ENCODE results near the gene GNB1L. TPM values are rescaled to one million over a fixed set of nuclear protein-coding genes. Genes with fewer than 3 reads are reported as not detected.
A peak's percentile ranks its signal among the peaks of the same experiment; 100 is the strongest.
"Not testable (repeated sequence)": the region's sequence is repeated elsewhere in the genome, so short reads cannot be mapped to it uniquely, and the experiment has no call there.

GNB1L gene
- total RNA-seq, 2 experiments from 2014 or later = 7.6 to 12.4 TPM

DNA sequence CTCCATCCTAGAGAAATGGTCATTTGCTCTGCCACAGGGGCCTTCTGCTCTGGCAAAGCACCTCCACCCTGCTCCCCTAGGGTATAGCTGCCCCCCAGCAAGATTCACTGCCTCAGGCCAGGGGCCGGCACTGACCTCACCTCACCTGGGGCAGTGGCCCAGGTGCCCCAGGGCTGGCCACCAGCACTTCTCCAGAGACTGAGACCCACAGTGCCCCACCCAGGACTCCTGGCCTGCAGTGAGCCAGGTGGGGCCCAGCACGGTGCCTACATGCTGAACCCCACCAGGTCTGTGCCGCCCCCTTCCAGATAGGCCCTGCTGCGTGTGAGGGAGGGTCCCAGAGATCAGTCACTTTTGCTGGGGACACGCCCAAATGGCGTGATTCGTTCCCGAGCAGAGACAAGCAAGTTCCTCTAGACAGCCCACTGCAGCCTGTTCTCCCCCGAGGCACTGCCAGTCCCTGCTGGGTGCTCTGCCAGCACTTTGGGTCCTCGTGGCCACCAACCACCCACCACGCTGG, 10.8 kb downstream of the GNB1L start:
- ChIA-PET POLR2A (interaction anchor here (1.0 kb wide), 1 partner anchor 12 kb away, joined by 3 read pairs; no protein-coding TSS in a partner anchor), CTCF (interaction anchor here (1.0 to 2.0 kb wide), 4 partner anchors 9 to 164 kb away, joined by 3 to 5 read pairs (median 3); partner anchors contain the start of gene GP1BB)
- no peaks in the 10 kb centered on the region for H3K27me3 Mint-ChIP-seq
- no peak overlapping the region for H3K27ac Mint-ChIP-seq
- H3K9me3 Mint-ChIP-seq (ENCODE audit: low read depth) = no peaks in the 10 kb centered on the region
- ATAC-seq (peak; percentile 8), DNase-seq (no peak)
- H3K36me3 Mint-ChIP-seq (ENCODE audit: low read depth) = peaks cover 17% of the 10 kb centered on the region
- intact Hi-C loops (cut with DNase I, micrococcal nuclease) = loop anchor here in 1 of 2 experiments (2.0 kb wide), 1 partner anchor 67 kb away; no protein-coding TSS in a partner anchor
- H3K4me1 Mint-ChIP-seq = peaks cover 19% of the 10 kb centered on the region
- H3K4me3 Mint-ChIP-seq = no peak overlapping the region

DNA sequence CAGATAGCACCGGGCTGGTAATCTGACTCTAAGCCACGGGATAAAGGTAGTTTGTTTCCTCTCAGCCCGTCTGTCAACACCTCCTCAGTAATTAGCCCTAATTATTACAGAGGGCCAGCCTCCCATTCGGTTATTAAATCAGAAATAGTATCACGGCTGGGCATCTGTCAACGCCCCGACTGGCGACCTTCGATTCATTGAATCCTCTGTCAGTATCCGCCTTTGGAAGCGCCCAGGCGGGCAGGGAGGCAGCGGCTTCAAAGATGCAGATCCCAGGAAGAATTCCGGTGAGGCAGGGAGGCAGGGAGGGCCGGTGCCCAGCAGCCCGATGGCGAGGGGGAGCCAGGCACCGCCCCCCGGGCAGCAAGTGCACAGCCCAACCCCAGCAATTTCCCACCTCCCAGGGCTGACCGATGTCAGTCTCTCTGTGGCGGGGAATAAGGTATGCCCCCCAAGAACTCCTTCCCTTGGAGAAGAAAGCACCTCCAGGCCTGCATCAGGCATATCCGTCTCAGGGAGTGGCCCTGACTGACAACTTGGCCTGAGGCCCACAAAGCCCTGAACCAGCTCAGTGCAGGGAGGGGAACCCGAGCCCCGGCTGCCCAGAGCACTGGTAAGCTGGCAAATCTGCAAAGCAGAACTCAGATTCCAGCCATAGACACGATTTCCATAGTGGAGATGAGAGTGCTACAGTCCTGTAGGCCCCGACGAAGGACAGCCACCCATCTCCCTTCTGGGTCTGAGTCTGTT, 11.4 kb downstream of the GNB1L start:
- no peak overlapping the region for H3K27ac Mint-ChIP-seq
- no peak for DNase-seq
- no peak for ATAC-seq
- peaks cover 19% of the 10 kb centered on the region for H3K4me1 Mint-ChIP-seq
- no peak overlapping the region for H3K4me3 Mint-ChIP-seq
- ChIA-PET CTCF (interaction anchor here (1.5 kb wide), 1 partner anchor 8 kb away, joined by 6 read pairs; no protein-coding TSS in a partner anchor), POLR2A (no interaction called here)
- H3K27me3 Mint-ChIP-seq = no peaks in the 10 kb centered on the region
- intact Hi-C loops (cut with DNase I, micrococcal nuclease) = no loop called here
- peaks cover 13% of the 10 kb centered on the region for H3K36me3 Mint-ChIP-seq (ENCODE audit: low read depth)
- H3K9me3 Mint-ChIP-seq (ENCODE audit: low read depth) = no peaks in the 10 kb centered on the region

DNA sequence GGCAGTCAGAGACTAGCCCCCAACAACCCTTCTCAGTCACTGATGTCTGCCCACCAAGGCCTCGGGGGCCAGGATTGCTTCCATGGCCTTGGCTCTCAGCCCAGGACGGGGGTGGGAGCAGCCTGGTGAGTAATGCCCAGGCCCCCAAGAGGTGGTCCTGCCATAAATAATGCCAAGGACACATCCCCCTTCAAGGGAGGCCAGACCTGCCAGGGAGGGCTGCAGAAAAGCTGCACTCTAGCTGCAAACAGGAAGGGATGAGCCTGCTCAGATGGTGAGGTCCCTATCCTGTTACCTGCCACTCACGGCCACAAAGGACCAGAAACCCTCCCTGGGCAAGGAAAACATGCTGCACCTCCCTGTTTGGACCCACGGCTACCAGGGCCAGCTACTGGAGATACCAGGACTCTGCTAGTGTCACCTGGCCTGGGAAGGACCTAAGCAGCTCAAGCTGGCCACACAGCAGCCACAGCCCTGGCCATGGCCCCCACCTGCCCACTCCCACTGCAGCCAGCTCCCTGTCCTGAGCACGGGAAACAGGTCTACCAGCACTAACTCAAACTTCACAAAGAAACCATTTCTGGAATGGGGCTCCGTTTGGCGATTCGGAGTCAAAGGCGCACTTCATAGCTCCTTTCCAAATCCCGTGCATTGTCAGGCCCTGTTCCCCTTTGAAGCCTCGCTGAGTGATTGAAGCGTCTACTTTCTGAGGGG, 12.1 kb downstream of the GNB1L start:
- peaks cover 19% of the 10 kb centered on the region for H3K4me1 Mint-ChIP-seq
- no peaks in the 10 kb centered on the region for H3K27me3 Mint-ChIP-seq
- ChIA-PET CTCF (interaction anchor here (1.5 kb wide), 1 partner anchor 9 kb away, joined by 6 read pairs; no protein-coding TSS in a partner anchor), POLR2A (no interaction called here)
- no peak overlapping the region for H3K4me3 Mint-ChIP-seq
- H3K9me3 Mint-ChIP-seq (ENCODE audit: low read depth) = no peaks in the 10 kb centered on the region
- H3K36me3 Mint-ChIP-seq (ENCODE audit: low read depth) = peaks cover 8% of the 10 kb centered on the region
- H3K27ac Mint-ChIP-seq = no peak overlapping the region
- intact Hi-C loops (cut with DNase I, micrococcal nuclease) = no loop called here
- ATAC-seq (no peak), DNase-seq (no peak)

DNA sequence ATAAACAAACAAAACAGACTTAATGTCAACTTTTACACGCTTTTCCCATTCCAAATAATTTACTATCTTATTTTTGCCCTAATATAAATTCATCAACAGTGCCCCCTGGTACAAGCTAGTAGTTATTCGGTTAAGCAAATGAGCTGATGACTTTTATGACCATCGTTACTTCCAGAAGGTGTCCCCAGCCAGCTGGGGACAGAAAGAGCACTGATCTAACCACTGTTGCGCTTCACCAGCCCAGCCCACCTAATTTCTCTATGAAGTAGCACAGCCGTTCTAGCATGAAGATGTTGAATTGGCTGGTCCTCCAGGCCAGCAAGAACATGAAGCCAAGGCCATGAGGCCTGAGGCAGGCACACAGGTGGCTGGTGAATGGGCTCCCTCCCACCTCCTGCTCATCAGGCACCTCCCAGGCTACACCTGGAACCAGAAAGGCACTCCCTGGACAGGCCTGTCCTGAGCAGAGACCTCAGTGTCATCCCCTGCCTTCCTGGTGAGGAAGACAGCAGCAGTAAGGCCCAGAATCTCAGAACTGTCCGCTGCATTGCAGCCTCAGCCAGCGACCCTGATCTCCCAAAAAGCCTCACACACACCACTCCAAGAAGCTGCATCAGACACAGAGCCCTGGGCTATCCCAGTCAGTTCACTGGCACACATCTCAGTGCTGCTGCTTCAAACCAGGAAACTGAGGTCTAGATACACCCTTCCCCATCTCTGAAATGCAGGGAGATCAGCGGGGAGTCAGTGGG, 12.9 kb downstream of the GNB1L start:
- no peaks in the 10 kb centered on the region for H3K27me3 Mint-ChIP-seq
- peaks cover 2% of the 10 kb centered on the region for H3K36me3 Mint-ChIP-seq (ENCODE audit: low read depth)
- peaks cover 19% of the 10 kb centered on the region for H3K4me1 Mint-ChIP-seq
- POLR2A ChIA-PET = no interaction called here
- CTCF ChIA-PET = interaction anchor here (1.5 kb wide), 1 partner anchor 10 kb away, joined by 6 read pairs; no protein-coding TSS in a partner anchor
- no peak overlapping the region for H3K4me3 Mint-ChIP-seq
- intact Hi-C loops (cut with DNase I, micrococcal nuclease) = no loop called here
- no peak for ATAC-seq
- no peak overlapping the region for H3K27ac Mint-ChIP-seq
- DNase-seq = no peak
- H3K9me3 Mint-ChIP-seq (ENCODE audit: low read depth) = no peaks in the 10 kb centered on the region

DNA sequence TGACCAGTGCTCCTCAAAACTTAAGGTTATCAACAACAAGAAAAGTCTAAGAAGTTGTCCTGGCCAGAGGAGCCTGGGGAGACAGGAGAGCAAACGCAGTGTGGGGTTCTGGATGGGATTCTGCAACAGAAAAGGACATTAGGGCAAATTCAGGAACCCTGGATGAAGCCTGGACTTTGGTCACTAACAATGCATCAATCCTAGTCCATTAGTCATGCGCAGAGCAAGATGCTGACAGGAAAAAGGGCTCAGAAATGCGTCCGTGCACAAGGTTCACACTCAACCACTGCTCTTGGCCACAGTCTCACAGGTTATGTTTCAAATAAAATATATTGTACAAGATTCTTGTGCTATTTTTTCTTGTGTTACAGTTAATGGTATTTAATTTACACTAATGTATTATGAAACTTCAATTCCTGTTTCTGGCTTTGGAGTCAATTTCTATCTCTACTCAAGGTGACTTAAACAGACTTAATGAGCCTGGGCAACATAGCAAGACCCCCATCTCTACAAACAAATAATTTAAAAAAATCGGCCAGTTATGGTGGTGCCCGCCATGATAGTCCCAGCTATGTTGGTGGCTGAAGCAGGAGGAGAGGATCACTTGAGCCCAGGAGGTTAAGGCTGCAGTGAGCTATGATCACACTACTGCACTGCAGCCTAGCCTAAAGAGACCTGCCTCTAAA, 13.6 kb downstream of the GNB1L start:
- ChIA-PET CTCF (no interaction called here), POLR2A (no interaction called here)
- Mint-ChIP-seq H3K27ac (no peak overlapping the region), H3K36me3 (ENCODE audit: low read depth) (peaks cover 2% of the 10 kb centered on the region), H3K9me3 (ENCODE audit: low read depth) (no peaks in the 10 kb centered on the region), H3K27me3 (no peaks in the 10 kb centered on the region), H3K4me3 (no peak overlapping the region), H3K4me1 (peaks cover 23% of the 10 kb centered on the region)
- intact Hi-C loops (cut with DNase I, micrococcal nuclease) = no loop called here
- ATAC-seq (no peak), DNase-seq (no peak)

DNA sequence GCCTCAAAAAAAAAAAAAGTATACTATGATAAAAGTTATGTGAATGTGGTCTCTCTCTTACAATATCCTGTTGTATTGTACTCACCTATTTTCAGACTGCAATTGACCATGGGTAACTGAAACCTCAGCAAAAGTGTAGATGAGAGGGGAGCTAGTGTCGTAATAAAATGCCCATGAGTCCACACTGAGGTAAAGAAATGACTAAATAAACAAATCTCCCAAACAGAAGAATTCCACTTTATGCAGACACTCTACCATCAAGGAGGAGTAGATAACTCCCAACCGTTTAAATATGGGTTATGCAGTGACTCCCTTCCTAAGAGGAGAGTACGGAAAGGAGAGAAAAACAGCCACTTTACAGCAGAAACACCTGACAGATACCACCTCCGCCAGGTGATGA, 14.6 kb downstream of the GNB1L start:
- ATAC-seq (no peak), DNase-seq (no peak)
- Mint-ChIP-seq H3K4me3 (no peak overlapping the region), H3K27me3 (no peaks in the 10 kb centered on the region), H3K27ac (no peak overlapping the region), H3K9me3 (ENCODE audit: low read depth) (no peaks in the 10 kb centered on the region), H3K36me3 (ENCODE audit: low read depth) (no peaks in the 10 kb centered on the region), H3K4me1 (peaks cover 23% of the 10 kb centered on the region)
- intact Hi-C loops (cut with DNase I, micrococcal nuclease) = no loop called here
- POLR2A ChIA-PET = no interaction called here
- CTCF ChIA-PET = no interaction called here

DNA sequence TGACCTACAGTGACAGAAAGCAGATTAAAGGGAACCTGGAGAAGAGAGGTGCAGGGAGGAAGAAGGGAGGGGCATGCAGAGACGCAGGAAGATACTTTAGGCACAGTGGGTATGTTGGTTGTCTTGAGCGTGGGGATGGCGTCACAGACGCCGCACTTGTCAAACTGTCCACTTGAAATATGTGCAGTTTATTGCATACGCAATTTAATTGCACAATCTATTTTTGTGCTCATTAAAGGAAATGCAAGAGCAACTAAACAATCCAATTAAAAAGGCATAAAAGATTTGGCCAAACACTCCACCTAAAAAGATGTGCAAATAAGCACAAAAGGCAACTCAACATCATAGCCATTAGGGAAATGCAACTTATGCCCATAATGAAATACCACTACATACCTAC, 16.8 kb downstream of the GNB1L start:
- ChIA-PET POLR2A (no interaction called here), CTCF (no interaction called here)
- DNase-seq (no peak), ATAC-seq (no peak)
- Mint-ChIP-seq H3K27me3 (no peaks in the 10 kb centered on the region), H3K4me3 (no peak overlapping the region), H3K36me3 (ENCODE audit: low read depth) (no peaks in the 10 kb centered on the region), H3K9me3 (ENCODE audit: low read depth) (no peaks in the 10 kb centered on the region), H3K4me1 (peaks cover 22% of the 10 kb centered on the region), H3K27ac (no peak overlapping the region)
- intact Hi-C loops (cut with DNase I, micrococcal nuclease) = no loop called here

DNA sequence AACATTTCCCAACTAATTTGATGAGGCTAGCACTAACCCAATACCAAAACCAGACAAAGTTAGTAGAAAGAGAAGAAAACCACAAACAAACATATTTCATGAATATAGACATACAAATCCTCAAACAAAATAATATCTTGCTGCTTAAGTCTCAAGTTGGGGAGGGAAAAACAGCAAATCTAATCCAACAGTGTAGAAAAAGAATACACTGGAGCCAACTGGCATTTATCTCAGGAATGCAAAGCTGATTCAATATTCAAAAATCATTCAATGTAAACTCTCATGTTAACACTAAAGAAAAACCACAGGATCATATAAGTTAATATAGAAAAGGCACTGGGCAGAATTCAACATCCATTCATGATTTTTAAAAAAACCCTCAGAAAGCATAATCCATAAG, 18.2 kb downstream of the GNB1L start:
- H3K27me3 Mint-ChIP-seq = no peaks in the 10 kb centered on the region
- POLR2A ChIA-PET = no interaction called here

DNA sequence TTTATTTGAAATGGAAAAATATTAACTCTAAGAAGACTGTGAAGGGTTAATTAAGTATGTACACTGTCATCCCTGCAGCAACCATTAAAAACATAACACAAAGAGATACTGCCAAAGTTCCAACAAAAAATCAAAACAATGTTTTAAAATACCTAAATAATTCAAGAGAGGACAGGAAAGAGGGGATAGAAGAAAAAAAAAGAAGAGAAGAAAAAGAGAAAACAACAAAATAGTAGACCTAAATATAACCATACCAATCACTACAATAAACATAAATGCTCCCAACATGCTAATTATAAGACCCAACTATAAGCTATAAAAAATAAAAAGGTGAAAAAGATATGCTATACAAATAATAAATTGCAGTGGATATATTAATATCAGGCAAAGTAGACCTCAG, 20.1 kb downstream of the GNB1L start:
- no peak for DNase-seq
- Mint-ChIP-seq H3K4me1 (peaks cover 26% of the 10 kb centered on the region), H3K9me3 (ENCODE audit: low read depth) (no peaks in the 10 kb centered on the region), H3K27me3 (no peaks in the 10 kb centered on the region), H3K36me3 (ENCODE audit: low read depth) (no peaks in the 10 kb centered on the region), H3K27ac (no peak overlapping the region), H3K4me3 (no peak overlapping the region)
- intact Hi-C loops (cut with DNase I, micrococcal nuclease) = no loop called here
- ChIA-PET CTCF (interaction anchor here (1.0 kb wide), 1 partner anchor 10 kb away, joined by 5 read pairs; no protein-coding TSS in a partner anchor), POLR2A (interaction anchor here (0.6 kb wide), 1 partner anchor 15 kb away, joined by 3 read pairs; no protein-coding TSS in a partner anchor)
- no peak for ATAC-seq

More for the DNA sequence above, 18.2 kb downstream of the GNB1L start:
- no peak for DNase-seq
- Mint-ChIP-seq H3K36me3 (ENCODE audit: low read depth) (no peaks in the 10 kb centered on the region), H3K4me1 (peaks cover 26% of the 10 kb centered on the region), H3K9me3 (ENCODE audit: low read depth) (no peaks in the 10 kb centered on the region), H3K4me3 (no peak overlapping the region), H3K27ac (no peak overlapping the region)
- intact Hi-C loops (cut with DNase I, micrococcal nuclease) = no loop called here
- CTCF ChIA-PET = interaction anchor here (1.0 kb wide), 1 partner anchor 106 kb away, joined by 3 read pairs; no protein-coding TSS in a partner anchor
- no peak for ATAC-seq

DNA sequence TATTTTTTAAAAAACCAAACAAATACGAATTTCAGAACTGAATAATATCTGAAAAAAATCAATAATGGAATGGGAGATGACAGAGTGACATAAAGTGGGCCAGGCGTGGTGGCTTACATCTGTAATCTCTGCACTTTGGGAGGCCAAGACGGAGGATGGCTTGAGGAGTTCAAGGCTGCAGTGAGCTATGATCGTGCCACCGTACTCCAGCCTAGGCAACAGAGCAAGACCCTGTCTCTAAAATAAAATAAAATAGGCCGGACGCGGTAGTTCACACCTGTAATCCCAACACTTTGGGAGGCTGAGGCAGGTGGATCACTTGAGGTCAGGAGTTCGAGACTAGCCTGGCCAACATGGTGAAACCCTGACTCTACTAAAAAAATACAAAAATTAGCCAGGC, 21.3 kb downstream of the GNB1L start:
- H3K27me3 Mint-ChIP-seq; H3K27ac Mint-ChIP-seq; intact Hi-C loops (cut with DNase I, micrococcal nuclease); H3K4me3 Mint-ChIP-seq; H3K9me3 Mint-ChIP-seq (ENCODE audit: low read depth); DNase-seq; ATAC-seq; H3K36me3 Mint-ChIP-seq (ENCODE audit: low read depth): not testable (repeated sequence)
- CTCF ChIA-PET = interaction anchor here (0.6 kb wide), 1 partner anchor 267 kb away, joined by 3 read pairs; no protein-coding TSS in a partner anchor
- POLR2A ChIA-PET = interaction anchor here (0.7 kb wide), 1 partner anchor 164 kb away, joined by 3 read pairs; no protein-coding TSS in a partner anchor
- peaks cover 26% of the 10 kb centered on the region for H3K4me1 Mint-ChIP-seq

Data from activated CD4-positive, alpha-beta T cell treated with anti-CD3 and anti-CD28 coated beads for 36 hours (primary cell).